ELR (cell line): ENCODE data around the gene KRT39.
"Not testable (repeated sequence)": the region's sequence is repeated elsewhere in the genome, so short reads cannot be mapped to it uniquely, and the experiment has no call there.

Source experiments
- DNase-seq: peaks from one replicate; pipeline ENCODE4 v3.0.0-alpha.2; 2015; ENCODE audit warnings: low read depth

KRT39 gene

DNA sequence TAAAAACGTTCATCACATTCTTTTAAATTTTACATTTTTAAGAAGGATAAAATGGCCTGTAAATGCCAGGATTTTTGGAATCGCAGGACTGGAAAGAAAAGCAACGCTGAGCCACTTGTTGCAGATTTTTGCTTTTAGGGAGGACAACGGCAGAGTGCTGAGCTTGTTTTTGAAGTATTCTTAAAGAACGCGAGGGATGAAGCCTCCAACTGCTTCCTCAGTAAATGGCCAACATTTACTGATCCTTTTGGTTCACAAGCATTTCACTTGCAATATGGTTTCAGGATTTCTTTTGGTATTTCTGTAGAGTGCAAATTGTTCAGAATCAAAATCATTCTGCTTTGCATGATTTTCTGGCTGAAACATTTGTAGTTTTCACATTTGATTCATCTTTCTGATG lies 26.5 kb downstream of the KRT39 start:
- DNase-seq = no peak

DNA sequence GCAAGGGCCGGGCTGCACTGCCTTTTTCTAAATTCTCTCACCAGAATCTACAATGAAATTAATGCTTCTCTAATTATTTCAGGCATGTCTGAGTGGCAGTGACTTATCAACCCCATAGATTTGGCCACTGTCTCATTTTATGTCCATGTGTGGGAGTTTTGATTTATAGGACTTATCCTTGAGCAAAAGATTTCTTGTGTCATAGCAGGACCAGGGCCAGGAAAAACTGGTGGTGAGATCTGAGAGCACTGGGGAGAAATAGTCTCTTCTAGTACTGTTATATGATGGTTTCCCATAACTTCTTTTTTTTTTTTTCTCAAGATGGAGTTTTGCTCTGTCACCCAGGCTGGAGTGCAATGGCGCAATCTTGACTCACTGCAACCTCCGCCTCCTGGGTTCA lies 27.8 kb downstream of the KRT39 start:
- DNase-seq = no peak

GRCh38 chr17:40937384-40937819 lies 29.3 kb downstream of the KRT39 start, which contains the start of gene KRT23:
TSS of gene KRT23 (minus strand) at chr17:40937646. CDS start at chr17:40936603, 1,043 bp downstream.
- no peak for DNase-seq

GRCh38 chr17:40936976-40937375 lies 29.8 kb downstream of the KRT39 start:
- DNase-seq = no peak

GRCh38 chr17:40936437-40936971 lies 30.2 kb downstream of the KRT39 start:
- DNase-seq = no peak

- no peak for DNase-seq
These were observed 31.1 kb downstream of the KRT39 start for GRCh38 chr17:40935624-40936023.

DNA sequence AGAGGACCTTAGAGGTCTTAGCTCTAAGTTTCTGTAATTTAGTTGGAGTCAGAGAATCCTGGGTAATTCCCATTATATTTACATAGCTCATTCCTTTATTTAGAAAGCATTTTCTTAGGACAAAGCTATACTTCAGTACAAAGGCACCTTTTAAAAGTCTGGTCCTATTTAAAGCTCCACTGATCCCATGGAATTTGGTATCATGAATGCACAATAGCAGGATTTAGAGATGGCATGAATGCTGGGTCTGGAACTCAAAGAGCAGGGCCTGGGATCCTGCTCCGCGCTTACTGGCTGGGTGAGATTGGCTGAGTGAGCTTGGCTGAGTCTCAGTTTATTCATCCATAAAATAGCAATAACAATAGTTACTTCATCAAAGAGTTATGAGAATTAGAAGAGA lies 34.1 kb downstream of the KRT39 start:
- no peak for DNase-seq

DNA sequence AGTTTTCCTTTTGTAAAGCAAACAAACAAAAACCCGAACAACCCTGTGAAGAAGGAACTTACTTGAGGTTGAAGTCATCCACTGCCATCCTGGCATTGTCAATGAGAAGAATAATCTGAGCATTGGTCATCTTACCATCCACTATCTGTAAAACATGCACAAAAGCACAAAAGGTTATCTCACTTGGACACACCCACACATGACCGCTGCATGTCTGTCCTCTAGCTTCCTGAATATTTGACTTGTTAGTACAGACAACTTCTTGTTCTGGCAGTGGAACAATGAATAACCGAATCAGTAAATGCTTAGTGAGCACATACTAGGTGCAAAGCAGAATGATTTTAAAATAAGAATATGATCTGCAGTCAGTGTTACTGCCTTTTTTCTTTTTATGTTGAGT lies 35.4 kb downstream of the KRT39 start:
- DNase-seq = no peak

GRCh38 chr17:40926341-40926740 lies 40.4 kb downstream of the KRT39 start:
- no peak for DNase-seq

DNA sequence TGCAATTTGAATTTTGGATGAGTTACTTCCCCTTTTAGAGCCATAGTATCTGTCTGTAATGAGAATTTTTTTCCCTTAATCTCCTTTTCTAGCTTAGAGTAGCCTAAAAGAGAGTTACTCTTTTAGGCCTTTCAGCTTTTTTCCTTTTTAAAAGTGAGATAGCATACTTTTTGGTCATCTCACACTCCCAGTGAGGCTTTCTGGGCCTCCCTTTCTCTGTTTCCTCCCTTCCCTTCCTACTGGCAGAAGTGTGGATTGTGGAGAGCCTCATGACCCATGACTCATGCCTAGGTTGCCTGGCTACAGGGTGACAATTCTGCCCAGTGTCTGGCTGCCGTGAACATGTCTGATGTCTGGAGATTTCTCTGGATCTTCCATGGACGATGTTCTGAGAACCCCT lies 44.5 kb downstream of the KRT39 start:
- peak; percentile 91 for DNase-seq

DNA sequence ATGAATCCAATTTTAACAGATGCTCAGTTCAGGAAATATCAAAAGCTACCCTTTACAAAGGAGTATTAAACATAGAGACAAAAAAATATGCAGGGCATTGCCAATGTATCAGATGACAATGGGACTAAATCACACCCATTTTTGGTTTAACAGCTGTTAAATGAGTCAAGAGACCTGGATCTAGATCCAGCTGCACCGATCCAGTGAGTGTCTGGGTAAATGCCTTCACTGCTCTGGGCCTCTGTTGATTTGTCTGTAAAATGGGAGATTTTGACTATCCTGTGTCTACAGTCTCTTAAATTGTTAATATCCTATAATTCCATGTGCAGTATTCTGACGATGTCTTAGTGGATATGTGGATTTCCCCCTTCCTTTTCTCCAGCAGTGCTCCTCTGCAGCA lies 45.7 kb downstream of the KRT39 start:
- DNase-seq = no peak

- not testable (repeated sequence) for DNase-seq
These were observed 49.6 kb downstream of the KRT39 start for GRCh38 chr17:40917116-40917515.

GRCh38 chr17:40916366-40916765 lies 50.4 kb downstream of the KRT39 start:
- no peak for DNase-seq

GRCh38 chr17:40915721-40916256 lies 51.0 kb downstream of the KRT39 start:
- peak; percentile 64 for DNase-seq

GRCh38 chr17:40915199-40915661 lies 51.5 kb downstream of the KRT39 start:
- peak; percentile 99 for DNase-seq

DNA sequence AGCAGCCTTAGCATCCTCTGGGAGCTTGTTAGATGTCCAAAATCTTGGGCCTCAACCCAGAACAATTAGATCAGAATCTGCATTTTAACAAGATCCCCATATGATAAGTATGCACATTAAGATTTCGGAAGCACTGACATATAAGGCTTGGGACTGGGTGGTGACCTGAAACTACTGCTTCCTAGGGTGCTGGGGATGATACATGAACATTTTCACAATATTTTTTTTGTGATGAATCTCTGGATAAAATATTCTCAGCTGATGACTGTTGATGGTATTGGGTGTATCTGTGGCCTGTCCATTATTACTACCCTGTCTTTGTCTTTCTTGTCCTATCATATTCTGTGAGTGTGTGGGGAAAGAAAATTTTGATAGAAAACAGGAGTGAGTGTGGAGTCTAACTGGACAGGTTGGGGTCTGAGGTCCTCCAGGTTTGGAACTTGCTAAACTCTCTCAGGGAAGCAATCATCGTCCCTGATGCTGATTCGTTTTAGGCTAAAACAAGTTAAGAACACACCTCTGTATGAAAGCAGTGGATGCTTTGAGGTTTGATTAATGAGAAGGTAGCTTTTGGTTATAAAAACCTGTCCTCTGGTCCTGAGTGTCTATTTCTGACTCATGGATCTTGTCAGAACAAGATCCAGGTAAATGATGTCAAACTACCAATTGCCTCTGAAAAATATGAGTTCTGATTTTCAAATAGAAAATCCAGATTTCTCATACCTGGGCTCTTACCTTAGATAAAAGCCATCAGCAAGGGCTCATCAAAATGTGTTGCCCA lies 52.5 kb downstream of the KRT39 start:
- DNase-seq = no peak

DNA sequence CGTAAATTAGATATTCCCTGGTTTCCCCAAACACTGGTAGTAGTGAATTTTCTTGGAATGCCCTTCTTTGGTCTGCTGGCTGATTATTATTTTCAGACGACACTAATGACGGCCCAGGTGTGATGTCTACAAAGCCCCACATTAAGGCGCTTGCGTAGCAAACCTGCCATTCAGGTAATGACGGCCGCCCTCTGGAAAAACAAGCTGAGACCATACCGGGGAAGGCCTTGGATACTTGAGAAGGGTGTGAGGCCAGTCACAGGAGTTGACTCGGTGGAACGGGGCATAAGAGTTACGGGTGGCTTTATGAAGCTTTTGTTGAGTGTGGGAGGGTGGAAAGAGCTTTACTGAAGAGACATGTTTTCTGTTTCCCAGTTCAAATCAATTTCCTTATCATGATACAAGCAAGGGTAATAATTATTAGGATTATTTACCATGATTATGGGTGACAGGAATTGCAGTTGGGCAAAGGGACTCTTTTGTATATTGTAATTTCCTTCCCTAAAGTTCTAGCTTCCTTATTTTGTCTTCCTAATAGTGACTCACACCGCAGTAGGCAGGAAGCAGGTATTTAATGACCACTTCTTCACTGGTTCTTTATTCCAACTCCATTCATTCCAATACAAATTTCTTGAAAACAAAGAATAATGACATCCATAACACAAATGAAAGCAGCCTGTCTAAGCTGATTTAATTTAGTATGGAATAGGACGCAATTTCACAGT lies 54.1 kb downstream of the KRT39 start:
- peak; percentile 33 for DNase-seq

- DNase-seq = peak; percentile 26
These were observed 56.3 kb downstream of the KRT39 start for GRCh38 chr17:40910441-40910841.

DNA sequence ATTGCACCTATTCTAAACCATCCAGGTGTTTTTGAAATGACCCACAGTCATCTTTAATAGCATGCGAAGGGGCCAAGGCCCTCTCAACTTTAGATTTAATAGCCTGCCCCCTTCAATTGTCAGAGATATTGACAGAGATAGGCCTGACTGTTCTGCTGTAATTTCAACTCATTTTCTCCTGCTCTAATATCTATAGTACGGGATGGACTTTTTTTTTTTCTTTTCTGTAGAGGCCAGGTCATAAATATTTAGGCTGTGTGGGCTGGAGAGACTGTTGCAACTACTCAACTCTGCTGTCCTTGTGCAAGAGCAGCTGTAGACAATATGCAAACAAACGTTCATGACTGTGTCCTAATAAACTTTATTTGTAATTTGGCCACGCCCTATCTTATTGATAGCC lies 57.0 kb downstream of the KRT39 start:
- DNase-seq = peak; percentile 82

- peak; percentile 100 for DNase-seq
These were observed 57.4 kb downstream of the KRT39 start for GRCh38 chr17:40909351-40909750.
